Pons (tissue), 1 donor: Measurements from ENCODE around the gene HPGD.

Experiments used
- DNase-seq: peaks from one replicate; pipeline ENCODE4 v3.0.0-alpha.2; 2016; ENCODE audit warnings: low spot score

HPGD gene

DNA sequence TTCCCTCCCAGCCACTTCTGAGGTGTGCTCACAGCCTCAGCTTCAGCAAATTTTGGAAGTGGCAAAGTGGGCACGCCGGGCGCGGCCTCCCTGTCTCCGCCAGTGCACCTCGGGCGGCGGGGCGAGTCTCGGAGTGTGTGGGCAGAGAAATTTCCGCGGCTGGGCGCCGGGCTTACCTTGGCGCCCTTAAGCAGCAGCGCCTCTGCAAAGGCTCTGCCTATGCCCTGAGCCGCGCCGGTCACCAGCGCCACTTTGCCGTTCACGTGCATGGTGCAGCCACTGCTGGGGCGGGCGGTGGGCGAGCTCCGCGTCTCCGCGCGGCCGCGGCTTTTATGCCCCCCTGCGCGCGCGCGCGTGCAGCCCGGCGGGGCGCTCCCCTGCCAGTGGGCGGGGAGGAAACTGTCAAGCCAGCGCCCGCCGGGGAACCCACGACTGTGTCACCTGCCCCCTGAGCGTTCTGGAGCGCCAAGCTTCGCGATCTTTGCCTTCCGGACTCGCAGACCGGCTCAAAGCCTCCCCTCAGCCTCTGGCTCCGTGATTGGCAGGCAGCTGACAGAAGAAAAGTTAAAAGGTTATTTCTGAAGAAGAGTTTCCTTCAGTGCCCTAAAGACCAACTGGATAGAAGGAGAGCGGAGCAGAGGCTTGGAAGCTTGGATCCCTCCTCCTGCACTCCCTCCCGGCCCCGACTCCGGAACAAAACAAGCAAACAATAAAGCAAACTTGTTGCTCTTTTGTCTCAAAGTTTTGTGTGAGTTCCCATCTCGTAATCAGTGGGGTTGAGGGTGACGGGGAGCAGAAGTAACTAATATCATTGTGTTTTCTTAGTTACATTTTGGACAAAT, at the start of gene HPGD:
TSS of gene HPGD (minus strand) at position 306 of the 842 bp plus-strand sequence. CDS start at position 269, 37 bp downstream.
- DNase-seq: no peak

- DNase-seq: no peak
Observed at GRCh38 chr4:174564529-174564928, 42.2 kb upstream of the HPGD start.

DNA sequence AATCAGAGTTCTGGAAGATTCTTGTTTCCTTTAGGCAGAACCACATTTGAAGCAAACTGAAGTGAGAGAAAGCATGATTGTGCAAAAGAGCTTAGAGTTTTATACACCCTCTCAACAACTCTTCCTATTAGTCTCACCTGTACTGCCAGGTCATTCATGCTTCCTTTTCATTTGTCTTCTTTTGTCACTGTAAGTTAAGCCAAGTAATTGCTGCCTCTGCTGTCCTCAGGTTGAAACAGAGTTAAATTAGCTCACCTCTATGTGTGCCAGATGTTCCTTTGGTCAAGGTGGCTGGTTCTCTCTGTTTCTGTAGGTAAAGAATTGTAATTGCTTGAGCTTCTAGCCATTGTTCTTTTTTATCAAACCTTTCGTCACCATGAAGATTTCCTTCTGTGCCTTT, 41.1 kb upstream of the HPGD start:
- DNase-seq: no peak

- no peak for DNase-seq
Observed at GRCh38 chr4:174561560-174561959, 39.3 kb upstream of the HPGD start.

GRCh38 chr4:174559894-174560293, 37.6 kb upstream of the HPGD start:
- no peak for DNase-seq

DNA sequence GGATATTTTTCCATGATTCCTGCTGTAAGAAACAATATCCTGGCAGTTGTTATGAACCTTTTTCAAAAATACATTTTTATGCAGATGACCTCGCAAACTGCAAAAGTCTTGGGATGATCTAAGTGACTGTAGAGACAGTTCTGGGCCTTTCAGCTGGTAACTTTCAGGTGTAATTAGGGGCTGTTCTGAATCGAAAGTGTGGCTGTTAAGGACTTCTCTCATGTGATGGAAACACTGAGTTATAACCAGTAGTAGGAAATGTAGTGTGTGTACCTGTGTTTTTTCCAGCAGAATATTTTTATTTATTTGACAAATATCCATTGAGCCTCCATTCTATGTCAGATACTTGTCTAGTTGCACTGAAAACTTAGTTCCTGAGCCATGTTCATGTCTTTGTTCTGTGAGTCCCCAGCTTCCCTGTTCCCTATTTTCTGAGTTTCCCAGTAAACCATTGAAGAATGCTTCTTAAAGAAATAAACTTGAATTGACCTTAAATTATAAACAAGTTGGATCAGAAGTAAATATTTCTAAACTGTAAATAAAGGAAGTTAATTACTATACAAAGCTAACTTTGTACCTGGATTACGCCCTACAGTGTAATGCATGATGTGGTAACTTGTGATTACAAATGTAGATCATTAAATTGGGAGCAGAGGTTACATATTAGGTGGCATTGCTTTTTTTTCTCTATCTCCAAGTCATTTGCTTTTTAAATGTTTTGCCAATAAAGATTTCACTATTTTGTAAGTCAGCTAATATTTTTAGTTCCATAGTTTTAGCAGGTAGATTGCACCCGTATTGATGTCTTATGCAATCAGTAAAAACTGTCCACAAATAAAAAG, 33.7 kb upstream of the HPGD start:
- no peak for DNase-seq

- no peak for DNase-seq
Observed at GRCh38 chr4:174554231-174554728, 32.0 kb upstream of the HPGD start.

- no peak for DNase-seq
Observed at GRCh38 chr4:174553828-174554227, 31.5 kb upstream of the HPGD start.

DNA sequence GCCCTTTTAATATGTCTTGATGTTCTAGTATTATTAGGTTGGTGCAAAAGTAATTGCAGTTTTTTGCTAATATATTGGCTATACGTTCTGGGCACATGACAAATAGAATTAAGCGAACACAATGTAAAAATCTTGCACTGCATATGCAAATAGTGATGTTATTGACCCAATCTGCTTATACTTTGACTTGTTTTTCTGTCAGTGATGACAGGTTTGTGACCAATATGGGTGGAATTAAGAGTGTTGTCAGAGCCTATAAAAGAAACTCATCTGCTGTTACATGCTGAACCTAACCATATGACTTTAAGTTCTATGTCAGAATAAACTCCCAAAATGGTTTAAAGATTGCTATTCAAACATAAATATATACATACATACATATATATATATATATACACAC, 30.7 kb upstream of the HPGD start:
- DNase-seq: no peak

- no peak for DNase-seq
Observed at GRCh38 chr4:174550541-174550940, 28.3 kb upstream of the HPGD start.

- DNase-seq: no peak
Observed at GRCh38 chr4:174549721-174550120, 27.4 kb upstream of the HPGD start.

- no peak for DNase-seq
Observed at GRCh38 chr4:174545268-174545667, 23.0 kb upstream of the HPGD start.

DNA sequence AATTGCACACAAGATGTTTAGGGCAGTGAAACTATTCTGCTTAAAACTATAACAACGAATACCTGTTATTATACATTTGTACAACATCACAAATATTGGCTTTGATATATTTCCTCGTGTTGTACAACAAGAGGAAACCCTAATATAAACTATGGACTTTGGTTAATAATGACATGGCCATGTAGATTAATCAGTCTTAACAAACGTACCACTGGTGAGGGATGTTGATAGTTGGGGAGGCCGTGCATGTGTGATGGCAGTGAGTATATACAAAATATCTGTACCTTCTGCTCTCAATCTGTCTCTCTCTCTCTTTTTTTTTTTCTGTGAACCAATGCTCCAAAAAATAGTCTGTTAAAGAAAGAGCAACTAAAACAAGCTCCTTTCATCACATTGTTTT, 22.2 kb upstream of the HPGD start:
- no peak for DNase-seq

DNA sequence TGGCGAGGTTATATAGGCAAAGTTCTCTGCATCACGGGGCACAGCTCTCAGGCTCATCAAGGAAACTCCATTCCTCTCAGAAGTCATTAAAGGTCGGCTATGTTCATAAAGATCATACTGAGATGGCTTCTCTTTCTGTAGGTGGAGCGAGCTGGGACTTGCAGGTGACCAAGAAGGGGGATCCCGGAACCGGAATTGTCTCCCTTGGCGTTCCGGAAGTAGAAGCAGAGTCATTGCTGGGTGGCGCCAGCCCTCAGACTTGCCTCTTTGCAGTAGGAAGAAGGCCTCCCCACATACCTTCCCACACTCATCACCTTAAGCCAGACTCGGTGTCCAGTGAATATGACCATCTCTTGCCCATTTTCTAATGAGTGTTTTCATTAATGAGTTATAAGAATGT, 17.9 kb upstream of the HPGD start:
- no peak for DNase-seq

DNA sequence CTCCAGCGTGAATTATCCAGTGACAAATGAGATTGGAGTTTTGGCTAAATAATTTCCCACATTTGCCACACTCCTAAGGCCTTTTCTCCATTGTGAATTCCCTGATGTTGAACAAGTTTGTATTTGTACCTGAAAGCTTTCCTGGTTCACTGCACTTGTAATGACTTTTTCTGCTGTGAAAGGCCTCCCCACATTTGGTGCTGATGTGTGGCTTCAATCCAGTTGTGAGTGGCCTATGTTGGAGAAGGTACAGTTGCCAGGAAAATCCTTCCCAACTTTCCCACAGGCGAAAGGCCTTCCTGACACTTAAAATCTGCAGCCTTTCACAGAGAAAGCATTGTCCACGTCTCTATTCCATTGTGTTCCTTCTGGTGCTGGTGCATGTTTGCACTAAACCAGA, 17.3 kb upstream of the HPGD start:
- peak; percentile 35 for DNase-seq

- DNase-seq: no peak
Observed at GRCh38 chr4:174538876-174539250, 16.6 kb upstream of the HPGD start.

GRCh38 chr4:174538123-174538875, 16.0 kb upstream of the HPGD start:
- no peak for DNase-seq

DNA sequence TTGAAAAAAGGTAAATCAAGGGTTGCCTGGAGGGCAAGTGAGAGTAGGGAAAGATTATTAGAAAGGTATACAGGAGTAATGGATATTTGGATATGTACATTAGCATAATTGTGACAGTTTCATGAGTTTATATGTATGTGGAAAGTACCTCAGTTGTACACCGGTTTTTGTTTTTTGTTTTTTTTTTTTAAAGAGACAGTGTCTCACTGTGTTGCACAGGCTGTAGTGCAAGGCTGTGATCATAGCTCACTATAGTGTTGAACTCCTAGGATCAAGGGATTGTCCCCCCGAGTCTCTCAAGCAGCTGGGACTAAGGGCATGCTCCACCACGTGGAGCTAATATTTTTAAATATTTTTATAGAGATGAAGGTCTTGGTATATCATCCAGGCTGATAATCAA, 15.3 kb upstream of the HPGD start:
- DNase-seq: no peak

DNA sequence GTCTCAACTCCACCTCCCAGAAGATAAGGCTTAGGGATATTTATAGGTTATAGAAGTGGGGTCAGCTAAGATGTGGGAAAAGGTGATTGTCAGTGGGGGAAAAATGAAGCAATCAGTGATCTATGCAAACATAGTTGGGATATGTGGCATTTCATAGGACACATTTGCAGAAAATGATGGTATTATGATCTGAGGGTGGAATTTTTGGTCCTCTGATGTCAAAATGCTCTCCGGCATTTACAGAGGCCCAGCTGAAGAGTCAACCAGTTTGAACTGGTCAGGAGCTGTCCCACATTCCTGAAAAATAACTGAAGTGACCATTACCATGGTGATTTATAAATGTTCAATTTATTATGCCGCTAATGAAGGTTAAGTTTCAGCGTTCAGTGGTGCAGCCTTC, 12.2 kb upstream of the HPGD start:
- no peak for DNase-seq

- no peak for DNase-seq
Observed at GRCh38 chr4:174532445-174532844, 10.2 kb upstream of the HPGD start.

- DNase-seq: no peak
Observed at GRCh38 chr4:174531486-174531885, 9.2 kb upstream of the HPGD start.

- DNase-seq: no peak
Observed at GRCh38 chr4:174528226-174528625, 5.9 kb upstream of the HPGD start.
